Activated CD4-positive, alpha-beta T cell treated with anti-CD3 and anti-CD28 coated beads for 4 hours (primary cell): ENCODE measurements around the gene ARGLU1.

Experiments
- DNase-seq, 2 donors: peaks; one replicate each; pipeline ENCODE4 v3.0.0-alpha.2; 2020

Gene ARGLU1

GRCh38 chr13:106522898-106523525, 44.9 kb downstream of the ARGLU1 start:
- DNase-seq, result no peak

- no peak for DNase-seq
Measured at GRCh38 chr13:106522112-106522705, 45.7 kb downstream of the ARGLU1 start.

GRCh38 chr13:106521095-106521799, 46.7 kb downstream of the ARGLU1 start:
- no peak for DNase-seq

GRCh38 chr13:106520251-106521054, 47.5 kb downstream of the ARGLU1 start:
- no peak for DNase-seq

- DNase-seq, result no peak
Measured at GRCh38 chr13:106518512-106518911, 49.4 kb downstream of the ARGLU1 start.

GRCh38 chr13:106517109-106517847, 50.7 kb downstream of the ARGLU1 start:
- no peak for DNase-seq

GRCh38 chr13:106515635-106516254, 52.2 kb downstream of the ARGLU1 start:
- DNase-seq, result no peak

GRCh38 chr13:106514928-106515634, 52.9 kb downstream of the ARGLU1 start:
- DNase-seq, result no peak

GRCh38 chr13:106513025-106513983, 54.6 kb downstream of the ARGLU1 start:
- DNase-seq, result no peak

- DNase-seq, result no peak
Measured at GRCh38 chr13:106507560-106508274, 60.2 kb downstream of the ARGLU1 start.

- no peak for DNase-seq
Measured at GRCh38 chr13:106506286-106506685, 61.7 kb downstream of the ARGLU1 start.

- DNase-seq, result no peak
Measured at GRCh38 chr13:106505732-106506131, 62.2 kb downstream of the ARGLU1 start.

- DNase-seq, result no peak
Measured at GRCh38 chr13:106505295-106505694, 62.6 kb downstream of the ARGLU1 start.

GRCh38 chr13:106503730-106504453, 64.0 kb downstream of the ARGLU1 start:
- no peak for DNase-seq

- no peak for DNase-seq
Measured at GRCh38 chr13:106503272-106503671, 64.7 kb downstream of the ARGLU1 start.

- DNase-seq, result no peak
Measured at GRCh38 chr13:106500445-106500844, 67.5 kb downstream of the ARGLU1 start.

GRCh38 chr13:106499896-106500295, 68.0 kb downstream of the ARGLU1 start:
- DNase-seq, result no peak

- no peak for DNase-seq
Measured at GRCh38 chr13:106499113-106499512, 68.8 kb downstream of the ARGLU1 start.

GRCh38 chr13:106498571-106498970, 69.4 kb downstream of the ARGLU1 start:
- DNase-seq, result no peak
